ENCODE results near the gene STXBP5.

DNA sequence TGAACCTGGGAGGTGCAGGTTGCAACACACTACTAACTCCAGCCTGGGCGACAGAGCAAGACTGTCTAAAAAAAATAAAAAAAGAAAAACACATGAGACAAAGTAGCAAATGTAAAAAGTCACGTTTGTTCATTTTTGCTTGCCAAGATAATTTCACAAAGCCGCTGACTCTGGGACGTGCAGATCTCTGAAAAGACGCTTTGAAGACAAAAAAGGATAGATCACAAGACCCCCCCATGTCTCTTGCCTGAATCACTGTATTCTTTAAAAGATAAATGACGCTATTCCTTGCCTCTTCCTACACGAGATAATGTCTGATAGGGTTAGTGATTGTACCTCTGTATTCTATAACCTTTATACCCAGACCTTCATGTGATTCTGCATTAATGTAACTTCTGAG lies 23.3 kb upstream of the STXBP5 start:
- TF ChIP-seq POLR2A (IDR thresholded peaks at IDR 0.05) = no peak
- no peak for TF ChIP-seq CTCF (IDR thresholded peaks at IDR 0.05)

Data from esophagus squamous epithelium (tissue), 4 donors.